A549 (cell line): ENCODE data around the gene POLR3B.

Experiments used
- HOXA7 ChIP-seq: fragments of 250-450 bp; sonication (Bioruptor Pico); IDR thresholded peaks from 2 replicates; pipeline ENCODE4 v1.5.0; 2020; ENCODE audit warnings: mild to moderate bottlenecking, moderate library complexity
- NFE2L2 ChIP-seq: fragments of 150-350 bp; conservative IDR thresholded peaks from 2 replicates; pipeline ENCODE4 v1.6.1; 2014; ENCODE audit warnings: low read length
- POLR2A ChIP-seq: IDR thresholded peaks from 2 replicates; pipeline ENCODE4 v1.6.1; 2012; ENCODE audit warnings: mild to moderate bottlenecking, low read length
- TF ChIP-seq, protein P1 (sequence below): fragments of >200 bp; sonication (Bioruptor Twin); formaldehyde crosslinking; IDR thresholded peaks from 3 replicates; pipeline ENCODE4 v1.5.1; 2016

DNA sequence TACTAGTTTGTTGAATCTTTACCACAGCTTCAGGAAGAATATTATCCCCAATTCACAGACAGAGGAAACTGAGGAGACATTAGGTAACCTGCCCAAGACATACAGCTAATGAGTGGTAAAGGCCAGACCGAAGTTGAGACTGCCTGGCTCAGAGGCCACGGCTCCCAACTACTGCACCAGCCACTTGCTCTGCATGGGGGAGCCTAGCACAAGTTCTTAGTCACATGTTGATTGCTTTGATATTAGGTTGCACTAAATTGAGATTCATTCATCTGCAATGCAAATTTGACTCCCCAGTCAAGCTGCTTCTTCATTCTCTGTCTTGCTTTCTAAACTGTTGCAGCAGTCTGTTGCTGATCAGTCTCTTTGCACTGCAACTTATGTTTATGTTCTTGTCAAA lies 25.9 kb upstream of the POLR3B start:
- TF ChIP-seq NFE2L2 (no peak), HOXA7 (CRISPR knock-in tag) (no peak), POLR2A (no peak)
- TF ChIP-seq, protein P1, sequence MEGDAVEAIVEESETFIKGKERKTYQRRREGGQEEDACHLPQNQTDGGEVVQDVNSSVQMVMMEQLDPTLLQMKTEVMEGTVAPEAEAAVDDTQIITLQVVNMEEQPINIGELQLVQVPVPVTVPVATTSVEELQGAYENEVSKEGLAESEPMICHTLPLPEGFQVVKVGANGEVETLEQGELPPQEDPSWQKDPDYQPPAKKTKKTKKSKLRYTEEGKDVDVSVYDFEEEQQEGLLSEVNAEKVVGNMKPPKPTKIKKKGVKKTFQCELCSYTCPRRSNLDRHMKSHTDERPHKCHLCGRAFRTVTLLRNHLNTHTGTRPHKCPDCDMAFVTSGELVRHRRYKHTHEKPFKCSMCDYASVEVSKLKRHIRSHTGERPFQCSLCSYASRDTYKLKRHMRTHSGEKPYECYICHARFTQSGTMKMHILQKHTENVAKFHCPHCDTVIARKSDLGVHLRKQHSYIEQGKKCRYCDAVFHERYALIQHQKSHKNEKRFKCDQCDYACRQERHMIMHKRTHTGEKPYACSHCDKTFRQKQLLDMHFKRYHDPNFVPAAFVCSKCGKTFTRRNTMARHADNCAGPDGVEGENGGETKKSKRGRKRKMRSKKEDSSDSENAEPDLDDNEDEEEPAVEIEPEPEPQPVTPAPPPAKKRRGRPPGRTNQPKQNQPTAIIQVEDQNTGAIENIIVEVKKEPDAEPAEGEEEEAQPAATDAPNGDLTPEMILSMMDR: no peak
